KMS-11 (cell line): ENCODE results near the gene CUEDC2.

ENCODE experiments used
- H2AFZ ChIP-seq: fragments of 200-600 bp; sonication (generic); 2 replicates; pipeline ENCODE4 v1.6.1; 2016; ENCODE audit warnings: antibody characterized with exemption, mixed run types, low read depth
- H3K27ac ChIP-seq: fragments of 200-600 bp; sonication (generic); 2 replicates; pipeline ENCODE4 v1.6.1; 2016; ENCODE audit warnings: mild to moderate bottlenecking, mixed run types
- H3K27me3 ChIP-seq: fragments of 200-600 bp; sonication (generic); 2 replicates; pipeline ENCODE4 v1.6.1; 2017; ENCODE audit warnings: mild to moderate bottlenecking, low read depth, mixed run types, moderate library complexity; ENCODE audit not compliant: insufficient read depth
- H3K36me3 ChIP-seq: fragments of 200-600 bp; sonication (generic); 2 replicates; pipeline ENCODE4 v1.6.1; 2017; ENCODE audit warnings: mild to moderate bottlenecking, mixed run types; ENCODE audit not compliant: insufficient read depth
- H3K4me1 ChIP-seq: fragments of 200-600 bp; sonication (generic); 2 replicates; pipeline ENCODE4 v1.6.1; 2016; ENCODE audit warnings: mild to moderate bottlenecking, low read depth, mixed run types; ENCODE audit not compliant: poor library complexity, severe bottlenecking
- H3K4me2 ChIP-seq: fragments of 200-600 bp; sonication (generic); 2 replicates; pipeline ENCODE4 v1.7.0; 2016; ENCODE audit warnings: mild to moderate bottlenecking, mixed run types
- H3K4me3 ChIP-seq: fragments of 200-600 bp; sonication (generic); IDR thresholded peaks from 2 replicates; pipeline ENCODE4 v1.6.1; 2017; ENCODE audit warnings: low read depth, low read length, mixed read lengths; ENCODE audit not compliant: insufficient read depth
- H3K79me2 ChIP-seq: fragments of 200-600 bp; sonication (generic); 2 replicates; pipeline ENCODE4 v1.6.1; 2016; ENCODE audit warnings: low read depth, mixed run types; ENCODE audit not compliant: insufficient read depth
- H3K9ac ChIP-seq: fragments of 200-600 bp; sonication (generic); 2 replicates; pipeline ENCODE4 v1.6.1; 2016; ENCODE audit warnings: mild to moderate bottlenecking, mixed run types
- H4K20me1 ChIP-seq: fragments of 200-600 bp; sonication (generic); 2 replicates; pipeline ENCODE4 v1.6.1; 2016; ENCODE audit warnings: mild to moderate bottlenecking, mixed run types; ENCODE audit not compliant: insufficient read depth
- TF ChIP-seq, protein P1 (sequence below): fragments of 200-600 bp; sonication (generic); conservative IDR thresholded peaks from 2 replicates; pipeline ENCODE4 v1.6.1; 2017; ENCODE audit warnings: low read depth, mild to moderate bottlenecking, antibody characterized with exemption, low read length, moderate library complexity, mixed read lengths

Gene CUEDC2

DNA sequence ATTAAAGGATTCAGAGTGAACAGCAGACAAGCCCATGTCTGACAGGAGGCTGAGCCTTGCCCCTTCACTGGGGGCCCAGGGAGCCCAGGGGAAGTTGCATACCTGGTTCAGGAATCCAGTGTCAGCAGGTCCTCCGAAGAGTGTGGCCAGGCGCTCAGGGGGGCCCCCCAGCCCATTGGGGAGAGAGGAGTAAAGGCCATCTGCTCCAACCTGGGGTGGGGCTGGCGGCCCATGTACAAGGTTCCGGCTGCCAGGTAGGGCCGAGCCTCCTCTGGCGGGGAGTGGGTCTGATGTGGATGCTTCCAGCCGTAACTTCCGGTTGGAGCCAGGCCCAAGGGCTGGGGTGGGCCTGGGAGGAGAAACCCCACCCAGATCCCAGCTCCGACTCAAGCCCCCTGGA is 16.1 kb downstream of the CUEDC2 start:
- Histone ChIP-seq H4K20me1 (no peaks in the 10 kb centered on the region), H3K36me3 (no peaks in the 10 kb centered on the region), H3K4me3 (no peak overlapping the region), H3K27me3 (peaks cover 57% of the 10 kb centered on the region), H3K27ac (no peak overlapping the region), H3K79me2 (no peaks in the 10 kb centered on the region), H3K9ac (no peak overlapping the region), H3K4me2 (no peak overlapping the region), H3K4me1 (peaks cover 16% of the 10 kb centered on the region), H2AFZ (no peak overlapping the region)
- TF ChIP-seq, protein P1, sequence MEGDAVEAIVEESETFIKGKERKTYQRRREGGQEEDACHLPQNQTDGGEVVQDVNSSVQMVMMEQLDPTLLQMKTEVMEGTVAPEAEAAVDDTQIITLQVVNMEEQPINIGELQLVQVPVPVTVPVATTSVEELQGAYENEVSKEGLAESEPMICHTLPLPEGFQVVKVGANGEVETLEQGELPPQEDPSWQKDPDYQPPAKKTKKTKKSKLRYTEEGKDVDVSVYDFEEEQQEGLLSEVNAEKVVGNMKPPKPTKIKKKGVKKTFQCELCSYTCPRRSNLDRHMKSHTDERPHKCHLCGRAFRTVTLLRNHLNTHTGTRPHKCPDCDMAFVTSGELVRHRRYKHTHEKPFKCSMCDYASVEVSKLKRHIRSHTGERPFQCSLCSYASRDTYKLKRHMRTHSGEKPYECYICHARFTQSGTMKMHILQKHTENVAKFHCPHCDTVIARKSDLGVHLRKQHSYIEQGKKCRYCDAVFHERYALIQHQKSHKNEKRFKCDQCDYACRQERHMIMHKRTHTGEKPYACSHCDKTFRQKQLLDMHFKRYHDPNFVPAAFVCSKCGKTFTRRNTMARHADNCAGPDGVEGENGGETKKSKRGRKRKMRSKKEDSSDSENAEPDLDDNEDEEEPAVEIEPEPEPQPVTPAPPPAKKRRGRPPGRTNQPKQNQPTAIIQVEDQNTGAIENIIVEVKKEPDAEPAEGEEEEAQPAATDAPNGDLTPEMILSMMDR: no peak

DNA sequence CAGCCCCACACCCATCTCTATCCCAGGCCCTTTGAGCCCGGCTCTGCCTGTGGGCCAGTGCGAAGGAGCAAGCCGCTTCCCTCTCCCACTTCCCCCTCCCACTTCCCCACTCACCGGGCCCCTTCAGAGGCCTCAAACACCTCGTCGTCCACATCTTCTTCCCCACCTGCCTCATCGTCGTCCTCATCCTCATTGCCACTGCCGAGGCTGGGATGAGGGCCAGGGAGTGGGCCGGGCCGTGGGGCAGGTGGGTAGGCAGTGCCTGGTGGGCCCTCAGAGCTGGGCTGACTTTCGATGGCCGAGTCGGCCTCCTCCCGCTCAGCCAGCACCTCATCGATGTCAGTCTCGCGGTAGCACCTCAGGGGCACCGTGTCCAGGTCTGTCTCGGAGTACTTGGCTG is 17.6 kb downstream of the CUEDC2 start:
- H3K27ac ChIP-seq: no peak overlapping the region
- H3K4me3 ChIP-seq: no peak overlapping the region
- no peak overlapping the region for H3K9ac ChIP-seq
- H3K4me2 ChIP-seq: no peak overlapping the region
- TF ChIP-seq, protein P1: no peak
- no peaks in the 10 kb centered on the region for H3K36me3 ChIP-seq
- H3K79me2 ChIP-seq: no peaks in the 10 kb centered on the region
- H4K20me1 ChIP-seq: no peaks in the 10 kb centered on the region
- peaks cover 71% of the 10 kb centered on the region for H3K27me3 ChIP-seq
- no peak overlapping the region for H2AFZ ChIP-seq
- peaks cover 12% of the 10 kb centered on the region for H3K4me1 ChIP-seq

DNA sequence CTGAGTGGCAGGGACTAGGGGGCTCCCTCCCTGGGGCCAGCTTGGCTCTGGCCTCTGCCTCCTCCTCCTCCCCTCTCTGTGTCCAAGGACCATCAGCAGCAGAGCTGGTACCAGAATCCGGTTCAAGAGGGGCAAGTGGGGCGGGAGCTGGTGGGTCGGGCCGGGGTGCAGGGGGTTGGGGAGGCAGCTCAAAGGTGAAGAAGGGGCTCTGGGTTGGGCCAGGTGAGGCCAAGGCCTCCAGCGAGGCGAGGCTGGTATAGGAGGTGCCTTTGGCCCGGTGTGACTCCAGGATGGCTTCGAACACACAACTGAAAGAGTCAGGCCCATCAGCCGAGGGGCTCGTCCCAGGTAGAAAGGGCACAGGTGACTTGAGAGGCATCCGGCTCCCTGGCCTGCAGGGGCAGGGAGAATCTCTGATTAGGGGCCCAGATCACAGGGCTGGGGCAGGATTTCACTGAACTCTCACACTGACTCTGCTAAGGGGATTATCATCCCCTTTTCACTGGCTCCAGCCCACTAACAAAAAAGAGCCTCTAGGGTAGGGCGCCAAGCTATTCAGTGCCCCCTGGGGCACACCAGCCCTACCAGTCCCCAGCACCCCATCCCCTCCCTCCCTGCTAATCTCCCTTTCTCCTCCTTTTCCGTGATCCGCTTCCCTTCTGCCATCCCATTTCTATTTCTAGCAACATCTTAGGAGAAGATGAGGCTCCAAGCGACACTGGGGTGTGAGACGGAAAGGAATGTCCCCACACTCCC is 18.4 kb downstream of the CUEDC2 start:
- Histone ChIP-seq H3K4me1 (peaks cover 7% of the 10 kb centered on the region), H3K9ac (no peak overlapping the region), H3K36me3 (no peaks in the 10 kb centered on the region), H3K4me3 (no peak overlapping the region), H3K4me2 (no peak overlapping the region), H3K79me2 (no peaks in the 10 kb centered on the region), H4K20me1 (no peaks in the 10 kb centered on the region), H2AFZ (no peak overlapping the region), H3K27me3 (peaks cover 77% of the 10 kb centered on the region), H3K27ac (no peak overlapping the region)
- TF ChIP-seq, protein P1: no peak

DNA sequence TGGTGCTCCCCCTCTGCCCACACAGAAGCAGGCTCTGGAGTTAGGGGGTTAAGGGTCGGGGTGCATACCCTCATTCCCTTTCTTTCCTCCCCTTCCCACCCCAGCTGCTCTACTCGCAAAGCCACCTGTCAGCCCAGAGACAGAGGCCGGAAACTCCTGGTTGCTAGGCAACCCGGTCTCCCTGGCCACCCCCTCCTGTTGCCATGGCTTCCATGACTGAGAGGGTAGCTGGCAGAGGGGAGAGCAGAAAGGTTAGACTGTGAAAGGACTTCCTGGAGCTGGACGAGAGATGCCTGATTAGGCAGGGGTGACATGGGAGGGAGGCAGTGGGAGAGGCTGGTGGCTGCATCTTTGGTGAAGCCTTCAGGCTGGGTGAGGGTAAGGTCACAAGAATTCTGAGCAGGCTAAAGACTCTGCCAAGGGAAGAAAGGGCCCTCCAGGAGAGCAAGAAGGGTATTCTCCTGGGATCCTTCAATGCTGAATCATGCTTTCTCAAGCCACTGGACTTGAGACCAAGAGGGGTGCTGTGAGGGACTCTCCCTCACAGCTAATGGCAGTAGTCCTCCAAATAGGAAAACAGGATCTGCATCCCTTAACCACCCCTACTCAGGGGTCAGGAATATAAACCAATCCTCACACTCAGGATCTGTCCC is 19.2 kb downstream of the CUEDC2 start:
- no peaks in the 10 kb centered on the region for H3K79me2 ChIP-seq
- TF ChIP-seq, protein P1: no peak
- peaks cover 75% of the 10 kb centered on the region for H3K27me3 ChIP-seq
- no peak overlapping the region for H2AFZ ChIP-seq
- H3K36me3 ChIP-seq: no peaks in the 10 kb centered on the region
- no peak overlapping the region for H3K4me2 ChIP-seq
- H4K20me1 ChIP-seq: no peaks in the 10 kb centered on the region
- no peak overlapping the region for H3K9ac ChIP-seq
- no peak overlapping the region for H3K27ac ChIP-seq
- no peak overlapping the region for H3K4me3 ChIP-seq
- peaks cover 7% of the 10 kb centered on the region for H3K4me1 ChIP-seq
